T-helper 9 cell (primary cell): ENCODE results near the gene SETD7.
"Not testable (repeated sequence)": the region's sequence is repeated elsewhere in the genome, so short reads cannot be mapped to it uniquely, and the experiment has no call there.

Source experiments
- DNase-seq: peaks from one replicate; pipeline ENCODE4 v3.0.0-alpha.2; 2020

SETD7 gene

DNA sequence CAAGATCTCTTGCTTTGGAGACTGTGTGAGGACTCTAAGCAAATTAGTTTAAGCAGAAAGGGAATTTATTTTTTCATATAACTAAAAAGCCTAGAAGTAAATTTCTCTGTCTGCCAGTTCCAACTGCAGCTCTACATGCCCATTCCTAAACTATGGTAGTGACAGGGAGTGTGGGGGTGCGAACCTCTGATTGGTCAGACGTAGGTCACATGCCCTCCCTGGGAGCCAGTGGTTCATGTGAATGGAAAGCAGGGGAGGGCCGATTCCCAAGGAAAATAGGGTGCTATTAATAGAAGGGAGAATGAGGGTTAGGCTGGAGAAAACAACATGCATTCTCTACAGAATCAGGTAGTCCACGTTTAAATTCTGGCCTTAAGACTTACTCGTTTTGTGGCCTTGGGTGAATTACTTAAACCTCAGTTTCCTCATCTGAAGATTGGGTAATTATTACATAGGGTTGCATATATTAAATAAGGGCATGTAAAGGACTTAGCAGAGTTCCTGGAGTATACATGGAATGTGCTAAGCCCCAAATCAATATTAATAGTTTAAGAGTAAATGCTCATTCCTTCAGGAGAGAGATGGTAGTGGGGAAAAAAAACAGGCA, 94.9 kb downstream of the SETD7 start:
- no peak for DNase-seq

DNA sequence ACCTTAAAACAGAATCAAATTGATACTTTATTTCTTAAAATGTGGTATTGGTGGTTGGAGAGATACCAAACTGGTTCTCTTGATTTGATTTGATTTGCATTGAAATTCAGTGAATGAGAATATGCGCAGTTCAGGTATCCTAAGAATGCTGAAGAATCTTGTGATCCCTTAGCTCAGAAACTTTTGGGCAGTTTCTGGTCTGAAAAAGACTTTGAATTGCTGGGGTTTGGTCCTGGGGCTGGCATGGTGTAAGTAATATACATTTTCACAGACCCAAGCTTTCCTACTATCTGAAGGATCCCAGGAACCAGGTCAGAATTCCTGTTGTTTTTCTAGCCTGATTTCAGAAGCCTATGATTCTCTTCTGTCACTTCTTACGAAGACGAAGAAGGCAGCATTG, 95.5 kb downstream of the SETD7 start:
- no peak for DNase-seq

GRCh38 chr4:139458999-139459398, 97.0 kb downstream of the SETD7 start:
- DNase-seq = no peak

DNA sequence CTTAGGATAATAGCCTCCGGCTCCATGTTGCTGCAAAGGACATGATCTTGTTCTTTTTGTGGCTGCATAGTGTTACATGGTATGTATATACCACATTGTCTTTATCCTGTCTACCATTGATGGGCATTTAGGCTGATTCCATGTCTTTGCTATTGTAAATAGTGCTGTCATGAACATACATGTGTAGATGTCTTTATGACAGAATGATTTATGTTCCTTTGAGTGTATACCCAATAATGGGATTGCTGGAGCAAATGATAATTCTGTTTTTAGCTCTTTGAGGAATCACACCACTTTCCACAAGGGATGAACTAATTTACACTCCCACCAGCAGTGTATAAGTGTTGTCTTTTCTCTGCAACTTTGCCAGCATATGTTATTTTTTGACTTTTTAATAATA, 97.5 kb downstream of the SETD7 start:
- no peak for DNase-seq

- DNase-seq = no peak
These were observed 98.7 kb downstream of the SETD7 start for GRCh38 chr4:139457318-139457717.

GRCh38 chr4:139455126-139455538, 100.9 kb downstream of the SETD7 start:
- DNase-seq = no peak

DNA sequence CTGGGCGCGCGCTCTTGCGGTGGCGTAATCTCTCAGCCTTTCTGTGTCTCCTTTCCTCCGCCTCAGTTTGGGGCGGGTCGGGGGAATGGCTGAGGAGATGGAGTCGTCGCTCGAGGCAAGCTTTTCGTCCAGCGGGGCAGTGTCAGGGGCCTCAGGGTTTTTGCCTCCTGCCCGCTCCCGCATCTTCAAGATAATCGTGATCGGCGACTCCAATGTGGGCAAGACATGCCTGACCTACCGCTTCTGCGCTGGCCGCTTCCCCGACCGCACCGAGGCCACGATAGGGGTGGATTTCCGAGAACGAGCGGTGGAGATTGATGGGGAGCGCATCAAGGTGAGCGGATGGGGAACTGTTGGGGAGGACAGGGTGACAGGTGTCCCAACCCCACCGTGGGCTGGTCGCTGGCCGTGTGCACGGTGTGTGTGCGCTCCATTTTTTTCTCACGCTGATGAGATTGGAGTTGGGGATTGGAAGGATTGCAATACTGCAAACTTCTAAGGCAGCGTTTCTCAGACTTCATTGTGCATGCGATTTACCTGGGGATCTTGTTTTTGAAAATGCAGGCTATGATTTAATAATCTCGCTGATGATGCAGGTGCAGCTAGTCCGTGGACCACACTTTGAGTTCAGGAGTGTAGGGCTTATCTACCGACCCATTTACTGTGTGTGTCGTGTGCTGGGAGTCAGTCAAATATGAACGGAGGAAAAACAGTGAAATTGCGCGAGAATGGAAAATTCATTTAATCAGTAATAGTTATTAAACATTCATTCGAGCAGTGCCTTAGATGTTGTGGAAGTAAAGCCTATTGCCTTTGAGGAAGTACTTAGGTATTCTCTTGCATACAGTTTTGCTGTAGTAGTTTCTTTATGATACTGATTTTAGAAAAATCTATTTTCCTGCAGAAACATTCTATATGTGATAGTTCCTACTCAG, 101.6 kb downstream of the SETD7 start, which contains the start of gene RAB33B:
TSS of gene RAB33B (plus strand) at position 11 of the 935 bp plus-strand sequence. CDS start at position 86, 75 bp downstream.
- DNase-seq = no peak

DNA sequence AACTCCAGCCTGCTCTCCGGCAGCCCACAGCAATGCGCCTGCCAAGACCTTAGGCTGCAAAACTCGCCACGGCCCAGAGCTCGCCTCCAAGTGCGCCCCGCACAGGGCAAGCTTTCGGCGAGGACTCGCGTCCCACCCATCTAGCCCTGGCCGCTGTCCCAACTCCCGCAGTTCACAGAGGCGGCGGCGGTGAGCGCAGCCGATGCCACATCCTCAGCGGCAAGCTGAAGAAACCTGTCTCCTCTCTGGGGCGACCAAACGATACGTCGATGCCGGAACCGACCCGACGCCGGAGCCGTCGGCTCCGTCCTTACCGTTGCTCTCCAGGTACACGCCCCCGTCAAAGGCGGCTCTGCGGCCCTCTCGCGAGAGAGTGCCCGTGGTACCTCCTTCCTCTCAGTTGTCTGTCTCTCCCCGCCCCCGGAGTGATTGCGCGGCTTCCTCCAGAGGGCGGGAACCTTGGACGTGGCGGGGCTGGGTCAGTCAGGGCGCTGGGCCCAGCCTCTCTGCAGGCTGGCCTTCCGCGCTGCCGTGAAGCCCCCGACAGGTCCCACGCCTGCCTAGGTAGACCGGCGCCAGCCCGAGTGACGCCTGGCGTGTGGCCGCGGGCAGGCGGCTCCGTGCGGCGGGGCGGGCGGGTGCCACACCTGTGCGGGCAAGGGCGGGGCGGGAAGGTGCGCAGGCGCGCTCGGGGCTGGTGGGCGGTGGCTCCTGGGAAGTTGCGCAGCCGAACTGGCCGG, 102.5 kb downstream of the SETD7 start:
- peak; percentile 92 for DNase-seq

DNA sequence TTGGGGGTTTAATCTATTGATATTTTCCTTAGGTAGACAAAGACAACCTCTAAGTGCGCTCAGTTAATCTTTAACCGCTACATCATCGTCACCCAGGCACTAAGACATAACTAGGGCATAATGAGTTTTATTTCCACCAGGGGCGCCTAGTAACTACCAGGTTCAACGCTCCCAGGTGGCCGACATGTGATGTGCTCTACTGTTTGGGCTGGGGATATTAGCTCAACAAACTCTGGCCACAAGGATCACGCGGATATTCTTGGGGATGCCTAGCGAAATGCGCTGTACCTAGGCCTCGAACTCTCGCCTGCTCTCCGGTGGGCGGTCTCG, 103.0 kb downstream of the SETD7 start:
- peak; percentile 56 for DNase-seq

DNA sequence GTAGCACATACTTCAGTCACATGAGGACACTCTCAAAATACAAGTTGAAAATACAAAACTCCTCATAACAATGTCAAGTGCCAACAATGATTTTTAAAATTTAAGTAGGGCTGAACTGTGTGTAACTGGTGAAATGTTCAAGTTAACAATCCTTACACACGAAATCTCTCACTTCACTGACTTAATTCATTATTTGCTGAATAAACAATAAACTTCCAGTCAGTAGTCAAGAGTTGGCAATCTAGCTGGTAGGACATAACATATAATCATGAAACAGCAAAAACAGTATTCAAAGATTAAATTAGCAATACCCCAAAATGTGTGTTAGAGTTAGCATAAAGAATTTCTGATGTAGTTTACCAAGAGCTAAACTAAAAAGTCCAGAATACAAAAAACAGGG, 104.0 kb downstream of the SETD7 start:
- no peak for DNase-seq

DNA sequence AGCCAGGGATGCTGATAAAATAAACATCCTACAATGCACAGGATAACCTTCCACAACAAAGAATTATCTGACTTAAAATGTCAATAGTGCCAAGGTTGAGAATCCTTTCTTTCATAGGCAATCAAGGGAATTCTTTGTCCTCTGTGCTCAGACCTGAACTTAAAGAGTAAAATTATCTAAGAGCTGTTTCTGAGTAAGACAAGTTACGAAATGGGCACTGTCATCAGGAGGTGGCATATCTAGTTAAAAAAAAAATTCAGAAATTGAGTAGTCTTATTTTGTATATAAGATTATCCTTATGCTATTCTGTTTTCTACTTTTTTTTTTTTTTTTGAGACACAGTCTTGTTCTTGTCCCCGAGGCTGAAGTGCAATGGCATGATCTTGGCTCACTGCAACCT, 105.4 kb downstream of the SETD7 start:
- no peak for DNase-seq

DNA sequence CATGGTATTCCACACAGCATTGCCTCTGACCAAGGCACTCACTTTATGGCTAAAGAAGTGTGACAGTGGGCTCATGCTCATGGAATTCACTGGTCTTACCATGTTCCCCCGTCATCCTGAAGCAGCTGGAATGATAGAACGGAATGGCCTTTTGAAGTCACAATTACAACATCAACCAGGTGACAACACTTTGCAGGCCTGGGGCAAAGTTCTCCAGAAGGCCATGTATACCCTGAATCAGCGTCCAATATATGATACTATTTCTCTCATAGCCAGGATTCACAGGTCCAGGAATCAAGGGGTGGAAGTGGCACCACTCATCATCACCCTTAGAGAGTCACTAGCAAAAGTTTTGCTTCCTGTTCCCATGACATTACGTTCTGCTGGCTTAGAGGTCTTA, 108.9 kb downstream of the SETD7 start:
- DNase-seq = not testable (repeated sequence)
